ENCODE results near the gene INA. TPM values are rescaled to one million over a fixed set of nuclear protein-coding genes. Genes with fewer than 3 reads are reported as not detected.

The INA gene
- total and polyA plus RNA-seq, 2 donors from 2014 or later, result 0.16 TPM; not detected in 1

GRCh38 chr10:103295374-103296015 lies 18.6 kb downstream of the INA start:
- Histone ChIP-seq H3K27me3 (ENCODE audit: control insufficient read depth, insufficient read depth, low read length) (no peaks in the 10 kb centered on the region), H3K9ac (ENCODE audit: low read length in 3 of 3) (no peak overlapping the region), H3K4me3 (ENCODE audit: low read length in 3 of 3) (no peak overlapping the region), H3K9me3 (ENCODE audit: control insufficient read depth in 2 of 3, insufficient read depth in 1 of 3, low read length in 3 of 3) (no peaks in the 10 kb centered on the region), H3K27ac (ENCODE audit: low read depth in 2 of 2, low read length in 2 of 2) (no peak overlapping the region), H3K36me3 (ENCODE audit: control insufficient read depth in 2 of 3, insufficient read depth in 3 of 3, low read length in 3 of 3) (no peaks in the 10 kb centered on the region), H3K4me1 (ENCODE audit: control insufficient read depth in 2 of 3, insufficient read depth in 2 of 3, low read depth in 1 of 3, low read length in 3 of 3) (no peaks in the 10 kb centered on the region)
- no peak for DNase-seq
- no peak for FAIRE-seq
- TF ChIP-seq CTCF (IDR thresholded peaks at IDR 0.05; ENCODE audit: borderline replicate concordance, extremely low read depth, insufficient read depth), result no peak
- intact Hi-C loops (cut with DNase I), result no loop called here

GRCh38 chr10:103307594-103307993 lies 30.7 kb downstream of the INA start:
- Histone ChIP-seq H3K36me3 (ENCODE audit: control insufficient read depth in 2 of 3, insufficient read depth in 3 of 3, low read length in 3 of 3) (peaks cover 0 to 13% (median 0%) of the 10 kb centered on the region in 3 donors), H3K27me3 (ENCODE audit: control insufficient read depth, insufficient read depth, low read length) (no peaks in the 10 kb centered on the region)
- FAIRE-seq, result no peak

GRCh38 chr10:103310197-103310596 lies 33.3 kb downstream of the INA start:
- no peak for FAIRE-seq
- TF ChIP-seq CTCF (IDR thresholded peaks at IDR 0.05; ENCODE audit: borderline replicate concordance, extremely low read depth, insufficient read depth), result no peak
- Histone ChIP-seq H3K27me3 (ENCODE audit: control insufficient read depth, insufficient read depth, low read length) (no peaks in the 10 kb centered on the region), H3K4me1 (ENCODE audit: control insufficient read depth in 2 of 3, insufficient read depth in 2 of 3, low read depth in 1 of 3, low read length in 3 of 3) (no peaks in the 10 kb centered on the region), H3K9me3 (ENCODE audit: control insufficient read depth in 2 of 3, insufficient read depth in 1 of 3, low read length in 3 of 3) (no peaks in the 10 kb centered on the region), H3K36me3 (ENCODE audit: control insufficient read depth in 2 of 3, insufficient read depth in 3 of 3, low read length in 3 of 3) (peaks cover 0 to 16% (median 0%) of the 10 kb centered on the region in 3 donors), H3K4me3 (ENCODE audit: low read length in 3 of 3) (no peak overlapping the region), H3K27ac (ENCODE audit: low read depth in 2 of 2, low read length in 2 of 2) (no peak overlapping the region), H3K9ac (ENCODE audit: low read length in 3 of 3) (no peak overlapping the region)
- DNase-seq, result no peak
- intact Hi-C loops (cut with DNase I), result no loop called here

More at GRCh38 chr10:103307594-103307993, 30.7 kb downstream of the INA start:
- TF ChIP-seq CTCF (IDR thresholded peaks at IDR 0.05; ENCODE audit: borderline replicate concordance, extremely low read depth, insufficient read depth), result no peak
- no peak overlapping the region for H3K9ac ChIP-seq (ENCODE audit: low read length in 3 of 3)
- H3K4me3 ChIP-seq (ENCODE audit: low read length in 3 of 3), result no peak overlapping the region
- no peak for DNase-seq
- intact Hi-C loops (cut with DNase I), result no loop called here
- no peaks in the 10 kb centered on the region for H3K4me1 ChIP-seq (ENCODE audit: control insufficient read depth in 2 of 3, insufficient read depth in 2 of 3, low read depth in 1 of 3, low read length in 3 of 3)
- H3K9me3 ChIP-seq (ENCODE audit: control insufficient read depth in 2 of 3, insufficient read depth in 1 of 3, low read length in 3 of 3), result no peaks in the 10 kb centered on the region
- no peak overlapping the region for H3K27ac ChIP-seq (ENCODE audit: low read depth in 2 of 2, low read length in 2 of 2)

GRCh38 chr10:103316087-103316486 lies 39.1 kb downstream of the INA start:
- no peak overlapping the region for H3K4me3 ChIP-seq (ENCODE audit: low read length in 3 of 3)
- no peaks in the 10 kb centered on the region for H3K27me3 ChIP-seq (ENCODE audit: control insufficient read depth, insufficient read depth, low read length)
- no peak overlapping the region for H3K9ac ChIP-seq (ENCODE audit: low read length in 3 of 3)
- H3K36me3 ChIP-seq (ENCODE audit: control insufficient read depth in 2 of 3, insufficient read depth in 3 of 3, low read length in 3 of 3), result peaks cover 0 to 12% (median 0%) of the 10 kb centered on the region in 3 donors
- intact Hi-C loops (cut with DNase I), result no loop called here
- no peak for FAIRE-seq
- no peaks in the 10 kb centered on the region for H3K9me3 ChIP-seq (ENCODE audit: control insufficient read depth in 2 of 3, insufficient read depth in 1 of 3, low read length in 3 of 3)
- no peaks in the 10 kb centered on the region for H3K4me1 ChIP-seq (ENCODE audit: control insufficient read depth in 2 of 3, insufficient read depth in 2 of 3, low read depth in 1 of 3, low read length in 3 of 3)
- TF ChIP-seq CTCF (IDR thresholded peaks at IDR 0.05; ENCODE audit: borderline replicate concordance, extremely low read depth, insufficient read depth), result no peak
- H3K27ac ChIP-seq (ENCODE audit: low read depth in 2 of 2, low read length in 2 of 2), result no peak overlapping the region
- DNase-seq, result no peak
